Peyer's patch (tissue), 4 donors: ENCODE measurements around the gene S100A11.

Experiments
- CTCF ChIP-seq, 6 experiments: fragments of 450-650 bp in 4 of 6; fragments of 200-600 bp in 2 of 6; sonication (generic) in 1 of 6; IDR thresholded peaks; one replicate each; pipeline ENCODE4 v1.5.1; 2017 to 2019; ENCODE audit warnings: antibody characterized with exemption in 6 of 6, mild to moderate bottlenecking in 3 of 6, moderate library complexity in 1 of 6
- POLR2A ChIP-seq, 2 donors: fragments of 450-650 bp; IDR thresholded peaks; one replicate each; pipeline ENCODE4 v1.5.1; 2017; ENCODE audit warnings: antibody characterized with exemption in 2 of 2, mild to moderate bottlenecking in 2 of 2, moderate library complexity in 2 of 2

GRCh38 chr1:152067150-152067549, 30.3 kb upstream of the S100A11 start:
- no peak for TF ChIP-seq CTCF (IDR thresholded peaks at IDR 0.05)
- no peak for TF ChIP-seq POLR2A (IDR thresholded peaks at IDR 0.05)
